K562 (cell line): Measurements from ENCODE around the gene HLA-DRB1. TPM values are rescaled to one million over a fixed set of nuclear protein-coding genes. Genes with fewer than 3 reads are reported as not detected.

Source experiments
- ATAC-seq: fragments of 200-7000 bp; cut with Tn5 transposase; 3 replicates; pipeline ENCODE4 v1.9.1; 2020; ENCODE audit warnings: moderate library complexity
- BruUV-seq: library from RNA; stranded (reverse); fragments of 400-500 nt; replicated peaks from 2 replicates; lab custom pipeline; 2021; lab: Mats Ljungman, UMichigan
- CTCF ChIA-PET: fragments of 300-600 bp; formaldehyde crosslinking; extraction: SDS; loops from one replicate; lab custom pipeline; 2021; ENCODE audit warnings: low intra/inter-chr PET ratio; lab: Yijun Ruan, JAX
- POLR2A ChIA-PET: fragments of 300-600, 350-650 bp; sonication (Branson Sonifier 250); formaldehyde crosslinking; extraction: SDS; loops from one replicate; lab custom pipeline; 2021; ENCODE audit warnings: antibody characterized with exemption, inconsistent platforms; lab: Yijun Ruan, JAX
- DNase-seq, 4 experiments: peaks; one replicate each; pipeline versions ENCODE4 v3.0.0 to v3.0.0-alpha.2; 2011 to 2018; ENCODE audit warnings: low spot score in 3 of 4, mixed read lengths in 3 of 4; ENCODE audit errors: extremely low read depth in 1 of 4
- FAIRE-seq: peaks from 2 replicates; lab custom pipeline; 2011; peaks lifted over from hg19 to GRCh38; lab: Jason Lieb, UNC
- H2AFZ ChIP-seq: 2 replicates; pipeline ENCODE4 v1.6.0; 2011; ENCODE audit warnings: low read depth, low read length, control low read depth, inconsistent platforms
- H3K27ac ChIP-seq: fragments of 200-600 bp; 3 replicates; pipeline ENCODE4 v1.8.0; 2011; ENCODE audit warnings: low read depth, mild to moderate bottlenecking, control low read depth, inconsistent platforms, low read length, moderate library complexity, mixed read lengths; ENCODE audit errors: extremely low read depth
- H3K27me3 ChIP-seq, 2 experiments: fragments of 300-600 bp in 1 of 2; 2 replicates in 1 of 2; 3 replicates in 1 of 2; pipeline versions ENCODE4 v1.6.0 to v1.8.0; 2011; ENCODE audit warnings: inconsistent platforms in 2 of 2, low read length in 2 of 2, mild to moderate bottlenecking in 1 of 2, mixed read lengths in 1 of 2, moderate library complexity in 1 of 2; ENCODE audit not compliant: control insufficient read depth in 2 of 2, insufficient read depth in 2 of 2
- H3K36me3 ChIP-seq: fragments of 300-600 bp; 3 replicates; pipeline ENCODE4 v1.8.0; 2011; ENCODE audit warnings: mild to moderate bottlenecking, low read length, inconsistent platforms; ENCODE audit not compliant: control insufficient read depth, insufficient read depth
- H3K4me1 ChIP-seq, 2 experiments: fragments of 200-600 bp in 1 of 2; replicated peaks in 1 of 2; 2 replicates in 1 of 2; 3 replicates in 1 of 2; pipeline versions ENCODE4 v1.5.1 to v1.8.0; 2011; ENCODE audit warnings: inconsistent platforms in 2 of 2, low read length in 2 of 2, mild to moderate bottlenecking in 1 of 2, mixed read lengths in 1 of 2, moderate library complexity in 1 of 2; ENCODE audit not compliant: control insufficient read depth in 2 of 2, insufficient read depth in 2 of 2
- H3K4me2 ChIP-seq: 2 replicates; pipeline ENCODE4 v1.6.1; 2011; ENCODE audit warnings: low read length, control low read depth, inconsistent platforms, mixed read lengths; ENCODE audit not compliant: insufficient read depth
- H3K4me3 ChIP-seq: fragments of 200-600 bp; sonication (generic), shearing (Covaris generic); 2 replicates; pipeline ENCODE4 v1.5.1; 2016; ENCODE audit warnings: control low read depth, inconsistent platforms
- H3K79me2 ChIP-seq: fragments of 200-600 bp; 3 replicates; pipeline ENCODE4 v1.8.0; 2011; ENCODE audit warnings: low read length, inconsistent platforms; ENCODE audit not compliant: control insufficient read depth, insufficient read depth
- H3K9ac ChIP-seq, 2 experiments: 2 replicates each; pipeline versions ENCODE4 v1.6.0 to v1.6.1; 2011; ENCODE audit warnings: low read depth in 2 of 2, low read length in 2 of 2, control low read depth in 1 of 2, inconsistent platforms in 1 of 2, mild to moderate bottlenecking in 1 of 2, mixed read lengths in 1 of 2; ENCODE audit not compliant: insufficient read depth in 1 of 2
- H3K9me1 ChIP-seq: one replicate; pipeline ENCODE4 v1.6.0; 2011; ENCODE audit warnings: inconsistent platforms, mild to moderate bottlenecking, low read length, moderate library complexity; ENCODE audit not compliant: control insufficient read depth, insufficient read depth
- H3K9me3 ChIP-seq: replicated peaks from 2 replicates; pipeline ENCODE4 v1.5.1; 2011; ENCODE audit warnings: low read depth, low read length, inconsistent platforms; ENCODE audit not compliant: control insufficient read depth, insufficient read depth
- H4K20me1 ChIP-seq: replicated peaks from 2 replicates; pipeline ENCODE4 v1.6.1; 2011; ENCODE audit warnings: low read length, inconsistent platforms, mixed read lengths; ENCODE audit not compliant: control insufficient read depth, insufficient read depth
- CREBBP ChIP-seq: IDR thresholded peaks from one replicate; pipeline ENCODE4 v1.6.1; 2012; ENCODE audit warnings: low read depth, mild to moderate bottlenecking, control low read depth, inconsistent platforms, low read length
- E2F3 ChIP-seq: fragments of 250-450 bp; sonication (Bioruptor Pico); IDR thresholded peaks from 2 replicates; pipeline ENCODE4 v1.4.0; 2020; ENCODE audit warnings: mild to moderate bottlenecking
- EHMT2 ChIP-seq: fragments of 450-650 bp; IDR thresholded peaks from 2 replicates; pipeline ENCODE4 v1.6.1; 2018; ENCODE audit warnings: antibody characterized with exemption
- EZH2 ChIP-seq: IDR thresholded peaks from 2 replicates; pipeline ENCODE4 v1.6.1; 2012; ENCODE audit warnings: low read depth, mild to moderate bottlenecking, inconsistent platforms, low read length, borderline replicate concordance
- TBL1XR1 ChIP-seq, 2 experiments: IDR thresholded peaks; 2 replicates each; pipeline ENCODE4 v1.6.1; 2012; ENCODE audit warnings: improper control_type of control experiment in 2 of 2, low read length in 2 of 2, mild to moderate bottlenecking in 1 of 2
- XRCC5 ChIP-seq: fragments of 200-400 bp; formaldehyde crosslinking; IDR thresholded peaks from 2 replicates; pipeline ENCODE4 v1.6.1; 2017; ENCODE audit warnings: low read depth, mild to moderate bottlenecking, low read length
- ZBTB1 ChIP-seq: sonication (generic); formaldehyde crosslinking; IDR thresholded peaks from 2 replicates; pipeline ENCODE4 v1.8.1; 2023; ENCODE audit warnings: missing genetic modification reagents, low read depth, mild to moderate bottlenecking, borderline replicate concordance
- ZFP1 ChIP-seq: fragments of 450-650 bp; formaldehyde crosslinking; IDR thresholded peaks from 2 replicates; pipeline ENCODE4 v1.4.0; 2020; ENCODE audit warnings: mild to moderate bottlenecking, mixed read lengths
- WGBS: fragments of 100-300 bp; shearing (Covaris generic); methylation state at CpG from one replicate; pipeline ENCODE4 v1.1.6; 2016; ENCODE audit warnings: low coverage, mixed read lengths; ENCODE audit not compliant: insufficient coverage; ENCODE audit errors: missing lambda C conversion rate; 5-methylcytosine and 5-hydroxymethylcytosine counted together
- in situ Hi-C: fragments of 300-500 bp; cut with MboI; formaldehyde crosslinking; loops from 4 replicates; pipeline ENCODE4 v1.15.0; 2018; ENCODE audit warnings: inconsistent platforms, mixed read lengths
- intact Hi-C: fragments of 100-400 bp; cut with micrococcal nuclease; formaldehyde crosslinking; loops from 2 replicates; pipeline ENCODE4 v1.14.2; 2022
- polyA plus RNA-seq, 8 experiments: library from polyadenylated mRNA; depleted of rRNA in 4 of 8; stranded (reverse) in 5 of 8; unstranded in 3 of 8; fragments of >200 nt; fragmentation: Nextera tagmentation in 2 of 8; fragmentation: Illumina TruSeq in 1 of 8; extraction: Ambion mirVana in 2 of 8; extraction: Trizol in 1 of 8; gene quantifications; 2 replicates each; pipeline versions ENCODE4 v1.2.1 to v1.2.3, GENCODE V29; 2011 to 2014; ENCODE audit warnings: inconsistent platforms in 1 of 8, missing spikeins in 1 of 8
- total RNA-seq, 7 experiments: library from RNA; depleted of rRNA in 6 of 7; stranded (reverse); fragments of >200 nt in 6 of 7; fragmentation: Illumina TruSeq in 2 of 7; extraction: Trizol in 2 of 7; gene quantifications; 2 replicates each; pipeline versions ENCODE4 v1.2.1 to v1.2.3, GENCODE V29; 2011 to 2021; ENCODE audit warnings: low replicate concordance in 1 of 7
- TF ChIP-seq, protein P1 (sequence below): fragments of 450-650 bp; IDR thresholded peaks from 2 replicates; pipeline ENCODE4 v1.6.1; 2018; ENCODE audit not compliant: partially characterized antibody

Gene HLA-DRB1
- total and polyA plus RNA-seq, 9 of the 15 experiments (the other 6 are each of a cell fraction or from before 2014, with no cell fraction given) = 0.06 to 0.78 (median 0.06) TPM; not detected in 6

DNA sequence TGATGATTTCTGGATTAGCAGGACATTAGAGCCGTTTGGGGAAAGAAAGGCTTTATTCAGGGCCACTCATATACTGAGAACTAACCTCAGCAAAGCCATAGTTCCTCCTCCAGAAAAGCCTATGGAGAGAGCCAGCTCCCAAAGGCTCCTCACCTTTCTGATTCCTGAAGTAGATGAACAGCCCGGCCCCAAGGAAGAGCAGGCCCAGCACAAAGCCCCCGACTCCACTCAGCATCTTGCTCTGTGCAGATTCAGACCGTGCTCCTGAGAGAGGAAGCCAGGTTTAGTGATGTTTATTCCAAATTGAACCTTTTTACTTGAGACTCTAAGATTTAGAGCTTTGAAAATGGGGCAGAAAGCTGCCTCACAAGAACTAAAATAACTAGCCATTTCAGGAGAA, 9.1 kb downstream of the HLA-DRB1 start:
- no peak overlapping the region for H3K4me3 ChIP-seq
- ChIA-PET CTCF (no interaction called here), POLR2A (no interaction called here)
- no peaks in the 10 kb centered on the region for H3K27me3 ChIP-seq
- in situ Hi-C loops = no loop called here
- H3K4me2 ChIP-seq = no peak overlapping the region
- no peak overlapping the region for H3K9ac ChIP-seq
- no peak overlapping the region for H2AFZ ChIP-seq
- no peak for FAIRE-seq
- no TSS peak for BruUV-seq
- WGBS = 1% methylated on average over 4 of the region's 4 CpGs
- no peaks in the 10 kb centered on the region for H4K20me1 ChIP-seq
- no peak overlapping the region for H3K27ac ChIP-seq
- no peaks in the 10 kb centered on the region for H3K36me3 ChIP-seq
- H3K4me1 ChIP-seq = no peaks in the 10 kb centered on the region
- intact Hi-C loops = no loop called here
- no peak for DNase-seq
- H3K9me1 ChIP-seq = no peaks in the 10 kb centered on the region
- ATAC-seq = no peak
- no peaks in the 10 kb centered on the region for H3K79me2 ChIP-seq
- no peaks in the 10 kb centered on the region for H3K9me3 ChIP-seq
- TF ChIP-seq EZH2 (no peak), CREBBP (no peak), EHMT2 (no peak), ZBTB1 (CRISPR knock-in tag) (no peak), XRCC5 (no peak), E2F3 (CRISPR knock-in tag) (no peak), ZFP1 (CRISPR knock-in tag) (no peak), TBL1XR1 (IDR thresholded peaks at IDR 0.05; ENCODE audit: low read length in 2 of 2) (no peak)
- TF ChIP-seq, protein P1, sequence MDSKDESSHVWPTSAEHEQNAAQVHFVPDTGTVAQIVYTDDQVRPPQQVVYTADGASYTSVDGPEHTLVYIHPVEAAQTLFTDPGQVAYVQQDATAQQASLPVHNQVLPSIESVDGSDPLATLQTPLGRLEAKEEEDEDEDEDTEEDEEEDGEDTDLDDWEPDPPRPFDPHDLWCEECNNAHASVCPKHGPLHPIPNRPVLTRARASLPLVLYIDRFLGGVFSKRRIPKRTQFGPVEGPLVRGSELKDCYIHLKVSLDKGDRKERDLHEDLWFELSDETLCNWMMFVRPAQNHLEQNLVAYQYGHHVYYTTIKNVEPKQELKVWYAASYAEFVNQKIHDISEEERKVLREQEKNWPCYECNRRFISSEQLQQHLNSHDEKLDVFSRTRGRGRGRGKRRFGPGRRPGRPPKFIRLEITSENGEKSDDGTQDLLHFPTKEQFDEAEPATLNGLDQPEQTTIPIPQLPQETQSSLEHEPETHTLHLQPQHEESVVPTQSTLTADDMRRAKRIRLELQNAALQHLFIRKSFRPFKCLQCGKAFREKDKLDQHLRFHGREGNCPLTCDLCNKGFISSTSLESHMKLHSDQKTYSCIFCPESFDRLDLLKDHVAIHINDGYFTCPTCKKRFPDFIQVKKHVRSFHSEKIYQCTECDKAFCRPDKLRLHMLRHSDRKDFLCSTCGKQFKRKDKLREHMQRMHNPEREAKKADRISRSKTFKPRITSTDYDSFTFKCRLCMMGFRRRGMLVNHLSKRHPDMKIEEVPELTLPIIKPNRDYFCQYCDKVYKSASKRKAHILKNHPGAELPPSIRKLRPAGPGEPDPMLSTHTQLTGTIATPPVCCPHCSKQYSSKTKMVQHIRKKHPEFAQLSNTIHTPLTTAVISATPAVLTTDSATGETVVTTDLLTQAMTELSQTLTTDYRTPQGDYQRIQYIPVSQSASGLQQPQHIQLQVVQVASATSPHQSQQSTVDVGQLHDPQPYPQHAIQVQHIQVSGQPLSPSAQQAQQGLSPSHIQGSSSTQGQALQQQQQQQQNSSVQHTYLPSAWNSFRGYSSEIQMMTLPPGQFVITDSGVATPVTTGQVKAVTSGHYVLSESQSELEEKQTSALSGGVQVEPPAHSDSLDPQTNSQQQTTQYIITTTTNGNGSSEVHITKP = no peak
